ENCODE results near the gene RPS21. TPM values are rescaled to one million over a fixed set of nuclear protein-coding genes. Genes with fewer than 3 reads are reported as not detected.

RPS21 gene
- total RNA-seq, 4 donors from 2014 or later: 585 to 2,728 (median 1,375) TPM

DNA sequence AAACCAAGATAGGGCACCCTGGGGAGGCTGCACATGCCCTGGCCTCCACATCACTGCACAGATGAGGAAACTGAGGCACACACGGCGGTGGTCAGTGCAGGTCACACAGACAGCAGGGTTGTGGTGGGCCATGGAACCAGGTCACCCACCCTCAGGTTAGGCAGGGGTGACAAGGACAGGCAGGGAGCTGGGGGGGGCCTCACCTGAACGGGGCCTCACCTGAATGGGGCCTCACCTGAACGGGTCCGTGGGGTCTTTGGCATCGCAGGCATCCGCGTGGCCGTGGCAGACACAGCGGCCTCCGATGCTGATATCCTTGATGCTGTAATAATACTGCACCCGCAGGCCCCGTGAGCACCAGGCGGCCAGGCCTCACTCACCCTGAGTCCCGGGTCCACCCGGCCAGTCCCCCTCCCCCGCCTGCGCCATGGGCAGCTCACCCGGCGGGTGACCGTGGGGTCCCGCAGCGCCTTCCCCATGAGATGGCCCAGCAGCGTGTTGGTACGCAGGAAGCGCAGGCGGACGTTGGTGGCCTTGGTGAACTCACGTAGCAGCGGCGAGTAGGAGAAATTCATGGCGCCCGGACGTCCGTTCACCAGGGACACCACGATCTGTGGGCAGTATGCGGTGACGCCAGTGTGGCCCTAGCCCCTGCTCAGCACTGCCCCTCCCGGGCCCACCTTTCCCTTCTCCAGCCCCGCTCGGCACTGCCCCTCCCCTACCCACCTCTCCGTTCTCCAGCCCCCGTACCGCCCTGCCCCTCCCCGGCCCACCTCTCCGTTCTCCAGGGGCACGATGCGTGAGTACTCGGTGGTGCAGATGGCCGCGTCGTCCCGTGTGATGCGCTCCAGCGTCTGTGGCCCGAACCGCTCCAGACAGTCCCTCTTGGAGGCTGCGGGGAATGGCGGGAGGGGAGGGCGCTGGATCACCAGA, 35.2 kb upstream of the RPS21 start:
- no peak overlapping the region for H3K4me3 ChIP-seq
- intact Hi-C loops (cut with DNase I; ENCODE audit: low total_unique reads): loop anchor here (2.0 kb wide), 1 partner anchor 23 kb away; no protein-coding TSS in a partner anchor
- in situ Hi-C loops (cut with MboI; ENCODE audit: low pct_ligation_motif_present in 1 of 4, low pct_unique_long_range_greater_than_20kb in 1 of 4, low sequenced_read_pairs in 3 of 4): no loop called here
- peaks cover 24 to 43% (median 30%) of the 10 kb centered on the region in 4 donors for H3K4me1 ChIP-seq
- no peaks in the 10 kb centered on the region for H3K27me3 ChIP-seq
- TF ChIP-seq CTCF (IDR thresholded peaks at IDR 0.05) (no peak), POLR2A (IDR thresholded peaks at IDR 0.05) (no peak), EP300 (IDR thresholded peaks at IDR 0.05; ENCODE audit: low read depth) (no peak), POLR2AphosphoS5 (IDR thresholded peaks at IDR 0.05) (no peak)
- H3K9me3 ChIP-seq: no peaks in the 10 kb centered on the region
- peak overlapping the region; percentile 29 to 87 (median 66) for H3K27ac ChIP-seq
- H3K36me3 ChIP-seq: no peaks in the 10 kb centered on the region
- 84 to 87% methylated on average over 22 to 58 of the region's 60 CpGs for WGBS, 2 donors (ENCODE audit: low coverage in 1 of 2)
- DNase-seq: no peak

DNA sequence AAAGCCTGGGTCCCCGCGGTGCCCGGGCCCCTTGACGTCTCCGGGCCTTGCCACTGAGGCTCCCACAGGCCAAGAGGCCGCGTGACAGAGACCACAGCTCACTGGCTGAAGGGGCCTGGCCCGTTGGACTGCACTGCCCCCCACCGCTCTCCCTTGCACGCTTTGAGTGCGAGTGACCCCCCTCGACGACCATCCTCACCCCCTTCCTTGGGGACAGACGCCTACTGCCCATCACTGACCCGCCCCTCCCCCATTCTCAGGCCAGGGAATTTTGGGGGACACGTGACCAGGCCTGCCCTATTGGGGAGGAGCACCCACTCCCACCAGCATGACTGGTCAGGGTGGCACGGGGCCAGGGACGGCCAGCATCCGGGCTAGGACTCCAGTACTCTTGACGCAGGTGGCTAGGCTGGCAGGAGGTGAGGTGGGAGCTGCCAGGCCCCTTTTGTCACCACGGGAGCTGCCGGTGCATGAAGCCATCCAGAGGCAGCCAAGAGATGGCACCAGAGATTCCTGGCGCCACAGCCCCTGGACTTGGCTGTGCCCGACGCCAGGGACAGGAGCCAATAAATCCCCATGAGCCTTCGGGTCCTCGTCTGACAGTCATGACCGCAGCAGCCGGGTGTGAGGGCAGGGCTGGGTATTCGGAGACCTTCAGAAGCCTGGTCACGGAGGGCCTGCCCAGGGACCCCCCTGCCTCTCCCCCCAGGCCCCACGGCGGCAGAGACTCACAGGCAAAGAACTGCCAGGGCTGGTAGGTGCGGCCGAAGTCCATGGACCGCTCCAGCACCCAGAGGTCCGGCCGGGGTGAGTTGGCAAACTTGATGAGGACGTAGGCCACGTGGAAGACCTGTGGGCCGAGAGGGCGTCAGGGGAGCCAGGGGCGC, 34.3 kb upstream of the RPS21 start:
- 61% methylated on average over 28 of the region's 43 CpGs; no CpG with 5 or more reads in 1 of the 2 donors for WGBS, 2 donors (ENCODE audit: low coverage in 1 of 2)
- Histone ChIP-seq H3K27ac (peak overlapping the region; percentile 62 to 87 (median 74)), H3K27me3 (no peaks in the 10 kb centered on the region), H3K4me1 (peaks cover 33 to 52% (median 38%) of the 10 kb centered on the region in 4 donors), H3K36me3 (no peaks in the 10 kb centered on the region), H3K4me3 (no peak overlapping the region), H3K9me3 (no peaks in the 10 kb centered on the region)
- no peak for DNase-seq
- in situ Hi-C loops (cut with MboI; ENCODE audit: low pct_ligation_motif_present in 1 of 4, low pct_unique_long_range_greater_than_20kb in 1 of 4, low sequenced_read_pairs in 3 of 4) (no loop called here), intact Hi-C loops (cut with DNase I; ENCODE audit: low total_unique reads) (loop anchor here (2.0 kb wide), 1 partner anchor 22 kb away; no protein-coding TSS in a partner anchor)
- TF ChIP-seq CTCF (IDR thresholded peaks at IDR 0.05) (peak in 3 of 5 experiments; percentile 11 to 32 (median 12)), EP300 (IDR thresholded peaks at IDR 0.05; ENCODE audit: low read depth) (no peak), POLR2A (IDR thresholded peaks at IDR 0.05) (no peak), POLR2AphosphoS5 (IDR thresholded peaks at IDR 0.05) (peak in 2 of 3 donors; percentile 40 to 42)

DNA sequence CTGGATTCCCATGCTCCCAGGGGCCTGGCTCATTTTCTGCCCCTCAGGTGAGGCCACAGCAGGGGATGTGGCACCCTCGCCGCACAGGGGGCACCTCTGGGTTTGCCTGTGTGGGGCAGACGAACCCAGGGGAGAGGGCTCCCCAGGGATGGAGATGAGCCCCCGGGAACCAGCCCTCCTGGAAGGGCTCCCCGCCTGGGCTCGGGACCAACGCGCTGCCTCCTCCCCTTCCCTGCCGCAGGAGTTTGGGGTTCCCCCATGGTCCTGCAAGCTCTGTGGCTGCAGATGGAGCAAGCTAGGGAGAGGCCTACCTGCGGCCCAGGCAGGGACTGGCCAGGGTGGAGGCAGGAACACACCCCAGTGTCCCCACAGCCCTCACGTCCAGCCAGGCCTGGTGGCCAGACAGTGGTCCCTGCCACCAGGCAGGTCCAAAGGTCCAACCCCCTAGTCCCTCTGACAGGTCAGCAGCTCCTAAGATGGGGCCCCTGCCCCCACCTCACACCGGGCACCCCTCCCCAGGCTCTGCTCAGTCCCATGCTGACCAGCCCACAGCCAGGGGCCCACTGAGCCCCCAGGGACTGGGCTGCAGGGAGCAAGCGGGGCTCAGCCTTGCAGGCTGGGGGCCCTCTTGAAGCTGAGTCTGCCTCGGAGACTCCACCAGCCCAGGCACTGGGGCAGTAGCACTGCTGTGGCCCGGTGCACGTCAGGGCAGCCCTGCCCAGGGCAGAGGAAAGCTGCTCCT, 33.4 kb upstream of the RPS21 start:
- 85% methylated on average over 13 of the region's 16 CpGs; no CpG with 5 or more reads in 1 of the 2 donors for WGBS, 2 donors (ENCODE audit: low coverage in 1 of 2)
- intact Hi-C loops (cut with DNase I; ENCODE audit: low total_unique reads): loop anchor here (2.0 kb wide), 1 partner anchor 21 kb away; no protein-coding TSS in a partner anchor
- no peaks in the 10 kb centered on the region for H3K36me3 ChIP-seq

More for the DNA sequence above, 33.4 kb upstream of the RPS21 start:
- no peak for DNase-seq
- Histone ChIP-seq H3K27me3 (no peaks in the 10 kb centered on the region), H3K4me3 (no peak overlapping the region), H3K4me1 (peaks cover 40 to 60% (median 45%) of the 10 kb centered on the region in 4 donors), H3K27ac (peak overlapping the region; percentile 62 to 87 (median 74)), H3K9me3 (no peaks in the 10 kb centered on the region)
- TF ChIP-seq POLR2A (IDR thresholded peaks at IDR 0.05): no peak
- TF ChIP-seq EP300 (IDR thresholded peaks at IDR 0.05; ENCODE audit: low read depth): no peak
- no peak for TF ChIP-seq POLR2AphosphoS5 (IDR thresholded peaks at IDR 0.05)
- TF ChIP-seq CTCF (IDR thresholded peaks at IDR 0.05): no peak
- in situ Hi-C loops (cut with MboI; ENCODE audit: low pct_ligation_motif_present in 1 of 4, low pct_unique_long_range_greater_than_20kb in 1 of 4, low sequenced_read_pairs in 3 of 4): no loop called here

All from transverse colon (tissue), 4 donors.